GM12875 (cell line): ENCODE measurements around the gene MLKL.
A peak's percentile ranks its signal among the peaks of the same experiment; 100 is the strongest.

ENCODE experiments used
- H3K4me3 ChIP-seq: one replicate; pipeline ENCODE4 v1.5.1; 2011; ENCODE audit warnings: low read depth, low read length, control low read depth
- TF ChIP-seq, protein P1 (sequence below): IDR thresholded peaks from 2 replicates; pipeline ENCODE4 v1.5.1; 2011; ENCODE audit warnings: low read depth, mild to moderate bottlenecking, control low read depth, inconsistent platforms, low read length, moderate library complexity, borderline replicate concordance; ENCODE audit not compliant: insufficient read depth

The MLKL gene

DNA sequence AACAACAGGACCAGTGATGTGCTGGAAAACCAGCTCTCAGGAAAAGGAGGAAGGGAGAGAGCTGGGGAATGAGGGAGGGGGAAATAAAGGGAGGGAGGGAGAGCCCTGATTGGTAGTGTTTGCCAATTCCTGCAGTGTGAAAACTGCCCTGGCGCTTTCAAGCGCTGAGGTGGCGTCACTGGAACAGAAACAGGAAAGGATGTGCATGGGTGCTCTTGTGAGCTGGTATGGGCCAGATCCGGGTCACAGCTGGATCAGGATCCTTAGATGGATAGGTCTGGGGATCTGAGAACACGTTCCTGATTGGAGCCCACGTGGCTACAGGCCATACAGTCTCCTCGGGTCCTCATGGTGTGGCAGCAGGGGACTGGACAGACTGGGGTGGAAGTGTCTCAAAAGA, 16.7 kb upstream of the MLKL start:
- H3K4me3 ChIP-seq = no peak overlapping the region
- TF ChIP-seq, protein P1, sequence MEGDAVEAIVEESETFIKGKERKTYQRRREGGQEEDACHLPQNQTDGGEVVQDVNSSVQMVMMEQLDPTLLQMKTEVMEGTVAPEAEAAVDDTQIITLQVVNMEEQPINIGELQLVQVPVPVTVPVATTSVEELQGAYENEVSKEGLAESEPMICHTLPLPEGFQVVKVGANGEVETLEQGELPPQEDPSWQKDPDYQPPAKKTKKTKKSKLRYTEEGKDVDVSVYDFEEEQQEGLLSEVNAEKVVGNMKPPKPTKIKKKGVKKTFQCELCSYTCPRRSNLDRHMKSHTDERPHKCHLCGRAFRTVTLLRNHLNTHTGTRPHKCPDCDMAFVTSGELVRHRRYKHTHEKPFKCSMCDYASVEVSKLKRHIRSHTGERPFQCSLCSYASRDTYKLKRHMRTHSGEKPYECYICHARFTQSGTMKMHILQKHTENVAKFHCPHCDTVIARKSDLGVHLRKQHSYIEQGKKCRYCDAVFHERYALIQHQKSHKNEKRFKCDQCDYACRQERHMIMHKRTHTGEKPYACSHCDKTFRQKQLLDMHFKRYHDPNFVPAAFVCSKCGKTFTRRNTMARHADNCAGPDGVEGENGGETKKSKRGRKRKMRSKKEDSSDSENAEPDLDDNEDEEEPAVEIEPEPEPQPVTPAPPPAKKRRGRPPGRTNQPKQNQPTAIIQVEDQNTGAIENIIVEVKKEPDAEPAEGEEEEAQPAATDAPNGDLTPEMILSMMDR = no peak

DNA sequence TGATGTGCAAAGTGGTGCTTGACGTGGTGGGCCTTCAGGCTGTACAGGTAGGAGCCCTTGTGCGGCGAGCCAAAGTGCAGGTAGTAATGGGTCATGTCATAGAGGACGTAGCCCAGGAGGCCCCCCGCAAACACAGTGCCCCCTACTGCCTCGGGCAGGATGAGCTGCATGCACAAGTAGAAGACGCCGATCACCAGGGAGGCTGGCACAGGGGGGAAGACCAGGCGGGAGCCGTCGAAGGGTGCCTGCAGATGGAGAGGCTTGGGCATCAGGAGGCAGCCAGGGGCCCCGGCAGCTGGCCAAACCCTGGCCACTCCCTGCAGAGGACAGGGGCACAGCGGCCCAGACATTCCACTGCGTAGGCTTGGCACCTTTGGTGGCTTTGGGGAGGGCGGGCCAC, 15.7 kb upstream of the MLKL start:
- TF ChIP-seq, protein P1 = no peak
- H3K4me3 ChIP-seq = no peak overlapping the region

DNA sequence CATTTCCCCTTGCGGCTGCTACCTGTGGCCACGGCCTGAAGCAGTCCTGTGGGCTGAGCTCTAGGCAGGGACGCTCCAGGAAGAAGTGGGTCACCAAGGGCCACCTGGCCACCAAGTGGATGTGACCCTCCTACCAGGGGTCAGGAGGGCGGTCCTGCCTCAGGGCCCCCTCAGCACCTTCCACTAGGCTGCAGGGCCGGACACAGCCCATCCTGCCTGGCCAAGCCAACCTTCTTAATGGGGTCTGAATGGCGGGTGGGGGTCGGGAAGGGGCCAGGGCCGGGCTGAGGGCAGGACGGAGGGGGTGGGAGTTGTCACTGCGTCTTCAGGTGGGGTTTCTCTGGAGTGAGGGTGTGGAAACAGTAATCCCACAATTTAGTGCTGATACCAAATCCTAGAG, 13.2 kb upstream of the MLKL start:
- no peak overlapping the region for H3K4me3 ChIP-seq
- TF ChIP-seq, protein P1 = no peak

DNA sequence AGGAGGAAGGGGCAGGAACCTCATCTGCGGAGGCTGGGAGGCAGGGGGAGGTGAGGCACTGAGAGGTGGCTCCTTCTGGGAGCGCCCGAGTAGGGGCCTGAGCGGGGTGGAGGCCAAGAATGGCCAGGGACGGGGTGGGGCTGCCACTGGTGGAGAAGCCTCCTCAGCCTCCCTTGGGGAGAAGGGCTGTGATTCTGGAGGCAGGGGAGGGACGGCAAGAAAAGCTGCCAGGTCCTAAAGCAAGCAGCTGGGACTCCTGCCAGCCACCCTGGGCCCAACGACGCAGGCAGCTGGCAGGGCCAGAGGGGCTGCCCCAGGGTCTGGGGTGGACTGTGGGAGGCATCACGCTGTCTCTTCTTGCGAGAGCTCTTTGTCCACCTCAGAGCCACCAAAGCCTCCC, 12.7 kb upstream of the MLKL start:
- TF ChIP-seq, protein P1 = no peak
- H3K4me3 ChIP-seq = no peak overlapping the region

DNA sequence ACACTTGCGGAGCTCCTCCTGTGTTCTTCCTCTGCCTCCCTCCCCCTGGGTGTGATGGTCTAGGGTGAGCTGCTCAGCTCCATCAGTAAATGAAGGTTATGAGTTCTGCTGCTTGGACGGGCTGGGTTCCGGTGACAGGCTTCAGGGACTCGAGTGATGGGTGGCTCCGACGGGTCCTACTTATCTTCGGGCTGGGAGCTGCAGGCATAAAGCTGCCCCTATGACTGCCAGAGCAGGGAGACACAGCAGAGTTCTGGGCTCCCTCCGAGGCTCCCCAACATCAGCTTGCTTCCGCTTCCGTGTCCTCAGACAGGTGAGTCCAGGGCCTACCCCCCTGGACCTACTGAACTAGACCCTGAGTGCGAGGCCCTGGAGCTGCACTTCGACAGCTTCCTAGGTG, 11.3 kb upstream of the MLKL start:
- TF ChIP-seq, protein P1 = no peak
- no peak overlapping the region for H3K4me3 ChIP-seq

DNA sequence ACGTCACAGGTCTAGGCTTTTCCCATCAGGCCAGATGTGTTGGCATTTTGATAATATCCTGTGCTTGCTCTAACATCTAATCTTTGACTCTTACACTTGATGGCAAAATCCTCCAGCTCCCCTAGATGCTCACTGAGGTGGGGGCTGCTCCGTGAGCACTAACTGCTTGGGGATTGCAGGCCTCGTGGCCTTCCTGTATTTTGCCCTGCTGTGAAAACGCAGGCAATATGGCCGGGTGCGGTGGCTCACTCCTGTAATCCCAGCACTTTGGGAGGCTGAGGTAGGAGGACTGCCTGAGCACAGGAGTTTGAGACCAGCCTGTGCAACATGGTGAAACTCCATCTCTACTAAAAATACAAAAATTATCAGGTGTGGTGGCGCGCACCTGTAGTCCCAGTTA, 9.7 kb upstream of the MLKL start:
- TF ChIP-seq, protein P1 = no peak
- no peak overlapping the region for H3K4me3 ChIP-seq

DNA sequence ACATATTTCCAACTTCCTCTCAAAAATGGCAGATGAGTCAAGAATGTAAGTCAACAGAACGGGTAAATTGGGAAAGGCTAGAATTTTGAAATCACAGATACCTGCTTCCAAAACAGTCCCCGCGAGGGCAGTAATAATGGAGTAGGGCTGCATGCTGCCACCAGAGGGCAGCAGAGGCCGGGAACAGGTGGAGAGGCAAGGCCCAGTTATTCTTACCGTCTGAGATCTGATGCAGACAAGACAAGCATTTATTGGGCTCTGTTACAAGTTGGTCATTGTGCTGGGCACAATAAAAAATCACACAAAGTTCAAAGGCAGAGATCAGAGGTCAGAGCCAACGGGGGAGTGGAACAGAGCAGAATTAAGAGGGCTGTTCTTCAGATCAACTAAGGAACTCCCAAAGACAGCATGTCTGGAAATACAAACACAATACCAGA, 8.8 kb upstream of the MLKL start:
- TF ChIP-seq, protein P1 = peak; percentile 82

DNA sequence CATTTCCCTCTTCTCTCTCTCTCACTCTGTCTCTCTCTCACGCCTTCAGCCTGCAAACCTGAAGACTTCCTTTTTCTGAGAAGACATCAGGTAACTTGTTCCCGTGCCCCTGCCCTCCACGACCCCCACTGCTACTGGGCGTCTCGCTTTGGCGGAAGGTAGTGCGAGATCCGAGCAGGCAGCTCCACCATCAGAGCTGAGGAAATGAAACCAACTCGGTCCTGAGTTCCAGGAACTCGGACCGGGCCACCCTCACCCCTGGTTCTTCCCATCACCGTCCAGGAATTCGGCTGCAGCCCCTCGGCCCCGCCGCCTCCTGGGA, 585 bp downstream of the MLKL start:
- H3K4me3 ChIP-seq = peak overlapping the region; percentile 71
- TF ChIP-seq, protein P1 = no peak

More for the DNA sequence above, 8.8 kb upstream of the MLKL start:
- H3K4me3 ChIP-seq = no peak overlapping the region
